SH-SY5Y (cell line): ENCODE results near the gene SLC16A9.

Experiments used
- GATA2 ChIP-seq: IDR thresholded peaks from 2 replicates; pipeline ENCODE4 v1.6.1; 2011; ENCODE audit warnings: mild to moderate bottlenecking, low read depth, low read length
- GATA3 ChIP-seq: IDR thresholded peaks from 2 replicates; pipeline ENCODE4 v1.6.1; 2011; ENCODE audit warnings: low read depth, mild to moderate bottlenecking, low read length, moderate library complexity

GRCh38 chr10:59621771-59622170 lies 87.9 kb downstream of the SLC16A9 start:
- TF ChIP-seq GATA3 = no peak
- no peak for TF ChIP-seq GATA2
